Omental fat pad (tissue), 4 donors: Measurements from ENCODE around the gene TPRA1. TPM values are rescaled to one million over a fixed set of nuclear protein-coding genes. Genes with fewer than 3 reads are reported as not detected.

Source experiments
- ATAC-seq: fragments of 150-250 bp; one replicate; pipeline ENCODE4 v1.9.1; 2016; ENCODE audit warnings: mild to moderate bottlenecking, moderate library complexity; ENCODE audit not compliant: low FRiP score
- DNase-seq: peaks from one replicate; pipeline ENCODE4 v3.0.0-alpha.2; 2019; ENCODE audit warnings: low spot score
- CTCF ChIP-seq, 3 donors: fragments of 450-650 bp; IDR thresholded peaks; one replicate each; pipeline ENCODE4 v1.5.1; 2016 to 2017; ENCODE audit warnings: antibody characterized with exemption in 3 of 3, mild to moderate bottlenecking in 3 of 3, moderate library complexity in 2 of 3
- total RNA-seq, 4 donors: library from RNA; depleted of rRNA; stranded (reverse); fragments of >200 nt; gene quantifications; one replicate each; pipeline ENCODE4 v1.1.0, GENCODE V29; 2016

The TPRA1 gene
- total RNA-seq, 4 donors from 2014 or later, result 31.4 to 39.0 (median 33.5) TPM

- no peak for ATAC-seq
- TF ChIP-seq CTCF (IDR thresholded peaks at IDR 0.05), result no peak
- DNase-seq, result no peak
These were observed 41.7 kb upstream of the TPRA1 start for GRCh38 chr3:127632035-127632820.

GRCh38 chr3:127630811-127631714 is 40.5 kb upstream of the TPRA1 start:
- ATAC-seq (no peak), DNase-seq (no peak)
- no peak for TF ChIP-seq CTCF (IDR thresholded peaks at IDR 0.05)

GRCh38 chr3:127629467-127630403 is 39.2 kb upstream of the TPRA1 start:
- ATAC-seq (peak; percentile 50), DNase-seq (no peak)
- no peak for TF ChIP-seq CTCF (IDR thresholded peaks at IDR 0.05)

- ATAC-seq, result peak; percentile 80
- DNase-seq, result no peak
- TF ChIP-seq CTCF (IDR thresholded peaks at IDR 0.05), result no peak
These were observed 38.4 kb upstream of the TPRA1 start, which contains the start of gene PODXL2 for GRCh38 chr3:127628788-127629466. TSS of gene PODXL2 (plus strand) at chr3:127629185. CDS start at chr3:127629220, 35 bp downstream.

GRCh38 chr3:127628426-127628787 is 37.9 kb upstream of the TPRA1 start:
- no peak for DNase-seq
- ATAC-seq, result peak; percentile 12
- TF ChIP-seq CTCF (IDR thresholded peaks at IDR 0.05), result no peak

- ATAC-seq, result no peak
- TF ChIP-seq CTCF (IDR thresholded peaks at IDR 0.05), result no peak
These were observed 35.3 kb upstream of the TPRA1 start for GRCh38 chr3:127625821-127626220.

More at GRCh38 chr3:127625821-127626220, 35.3 kb upstream of the TPRA1 start:
- no peak for DNase-seq
